Measurements from ENCODE around the gene CDK5R2. TPM values are rescaled to one million over a fixed set of nuclear protein-coding genes. Genes with fewer than 3 reads are reported as not detected.
"Not testable (repeated sequence)": the region's sequence is repeated elsewhere in the genome, so short reads cannot be mapped to it uniquely, and the experiment has no call there.

CDK5R2 gene
- total and polyA plus RNA-seq, 7 donors = 0.14 to 0.48 (median 0.36) TPM; not detected in 4

DNA sequence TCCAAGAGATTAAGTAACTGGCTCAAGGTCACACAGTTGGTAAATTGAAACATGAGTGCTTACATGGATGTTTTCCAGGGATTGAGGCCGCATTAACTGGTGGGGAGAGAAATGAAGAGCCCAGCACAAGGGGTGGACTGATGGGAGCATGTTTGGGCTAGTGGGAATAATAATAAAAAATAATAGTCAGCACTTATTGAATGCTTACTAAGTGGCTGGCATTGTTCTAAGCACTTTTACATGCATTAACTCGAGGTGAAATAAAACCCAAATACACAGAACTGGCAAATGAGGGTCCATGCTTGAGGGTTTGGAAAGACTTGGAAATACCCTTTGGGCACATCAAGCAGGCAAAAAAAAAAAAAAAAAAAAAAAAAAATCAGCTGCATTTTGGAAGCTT, 34.0 kb upstream of the CDK5R2 start:
- H3K9me3 ChIP-seq = peaks cover 0 to 4% (median 0%) of the 10 kb centered on the region in 4 donors
- TF ChIP-seq, protein P1, sequence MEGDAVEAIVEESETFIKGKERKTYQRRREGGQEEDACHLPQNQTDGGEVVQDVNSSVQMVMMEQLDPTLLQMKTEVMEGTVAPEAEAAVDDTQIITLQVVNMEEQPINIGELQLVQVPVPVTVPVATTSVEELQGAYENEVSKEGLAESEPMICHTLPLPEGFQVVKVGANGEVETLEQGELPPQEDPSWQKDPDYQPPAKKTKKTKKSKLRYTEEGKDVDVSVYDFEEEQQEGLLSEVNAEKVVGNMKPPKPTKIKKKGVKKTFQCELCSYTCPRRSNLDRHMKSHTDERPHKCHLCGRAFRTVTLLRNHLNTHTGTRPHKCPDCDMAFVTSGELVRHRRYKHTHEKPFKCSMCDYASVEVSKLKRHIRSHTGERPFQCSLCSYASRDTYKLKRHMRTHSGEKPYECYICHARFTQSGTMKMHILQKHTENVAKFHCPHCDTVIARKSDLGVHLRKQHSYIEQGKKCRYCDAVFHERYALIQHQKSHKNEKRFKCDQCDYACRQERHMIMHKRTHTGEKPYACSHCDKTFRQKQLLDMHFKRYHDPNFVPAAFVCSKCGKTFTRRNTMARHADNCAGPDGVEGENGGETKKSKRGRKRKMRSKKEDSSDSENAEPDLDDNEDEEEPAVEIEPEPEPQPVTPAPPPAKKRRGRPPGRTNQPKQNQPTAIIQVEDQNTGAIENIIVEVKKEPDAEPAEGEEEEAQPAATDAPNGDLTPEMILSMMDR (IDR thresholded peaks at IDR 0.05) = no peak
- TF ChIP-seq POLR2A (IDR thresholded peaks at IDR 0.05) = no peak
- no peak for TF ChIP-seq EP300 (IDR thresholded peaks at IDR 0.05)
- TF ChIP-seq POLR2AphosphoS5 (IDR thresholded peaks at IDR 0.05) = no peak
- no peak for DNase-seq
- WGBS, 2 donors = 83 to 84% methylated on average over 2 of the region's 2 CpGs
- no peak overlapping the region for H3K4me3 ChIP-seq
- no peaks in the 10 kb centered on the region for H3K4me1 ChIP-seq
- H3K36me3 ChIP-seq = no peaks in the 10 kb centered on the region
- peaks cover 0 to 11% (median 6%) of the 10 kb centered on the region in 3 donors for H3K27me3 ChIP-seq
- no peak overlapping the region for H3K27ac ChIP-seq
- intact Hi-C loops (cut with DNase I) = no loop called here

- Histone ChIP-seq H3K9me3 (peaks cover 0 to 4% (median 0%) of the 10 kb centered on the region in 4 donors), H3K4me3 (no peak overlapping the region), H3K27ac (no peak overlapping the region), H3K4me1 (no peaks in the 10 kb centered on the region), H3K36me3 (no peaks in the 10 kb centered on the region), H3K27me3 (peaks cover 0 to 6% (median 3%) of the 10 kb centered on the region in 3 donors)
- intact Hi-C loops (cut with DNase I) = no loop called here
- TF ChIP-seq, protein P1 (IDR thresholded peaks at IDR 0.05) = no peak
- TF ChIP-seq POLR2AphosphoS5 (IDR thresholded peaks at IDR 0.05) (no peak), EP300 (IDR thresholded peaks at IDR 0.05) (no peak), POLR2A (IDR thresholded peaks at IDR 0.05) (no peak)
- 44 to 71% methylated on average over 2 of the region's 2 CpGs for WGBS, 2 donors
- DNase-seq = no peak
These were observed 32.0 kb upstream of the CDK5R2 start for GRCh38 chr2:218927422-218927821.

- TF ChIP-seq, protein P1 (IDR thresholded peaks at IDR 0.05) = no peak
- no peak for TF ChIP-seq EP300 (IDR thresholded peaks at IDR 0.05)
- no peak for TF ChIP-seq POLR2A (IDR thresholded peaks at IDR 0.05)
- no peak for TF ChIP-seq POLR2AphosphoS5 (IDR thresholded peaks at IDR 0.05)
- Histone ChIP-seq H3K27me3 (peaks cover 0 to 6% (median 3%) of the 10 kb centered on the region in 3 donors), H3K4me3 (no peak overlapping the region), H3K4me1 (no peaks in the 10 kb centered on the region), H3K36me3 (no peaks in the 10 kb centered on the region), H3K27ac (no peak overlapping the region), H3K9me3 (peaks cover 0 to 4% (median 0%) of the 10 kb centered on the region in 4 donors)
- no peak for DNase-seq
- 72 to 78% methylated on average over 4 of the region's 4 CpGs for WGBS, 2 donors
- intact Hi-C loops (cut with DNase I) = no loop called here
These were observed 31.6 kb upstream of the CDK5R2 start for GRCh38 chr2:218927876-218928275.

DNA sequence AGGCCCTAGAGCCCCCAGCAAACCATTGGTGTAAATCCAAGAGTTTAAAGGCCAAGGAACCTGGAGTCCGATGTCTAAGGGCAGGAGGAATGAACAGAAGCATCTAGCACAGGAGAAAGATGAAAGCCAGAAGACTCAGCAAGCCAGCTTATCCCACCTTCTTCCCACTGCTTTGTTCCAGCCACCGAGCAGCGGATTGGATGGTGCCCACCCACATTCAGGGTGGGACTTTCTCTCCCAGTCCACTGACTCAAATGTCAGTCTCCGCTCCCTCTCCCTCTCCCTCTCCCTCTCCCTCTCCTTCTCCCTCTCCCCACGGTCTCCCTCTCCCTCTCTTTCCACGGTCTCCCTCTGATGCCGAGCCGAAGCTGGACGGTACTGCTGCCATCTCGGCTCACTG, 29.0 kb upstream of the CDK5R2 start:
- intact Hi-C loops (cut with DNase I); H3K4me3 ChIP-seq: not testable (repeated sequence)
- WGBS, 2 donors = 94 to 95% methylated on average over 8 to 9 of the region's 10 CpGs

GRCh38 chr2:218931751-218932150, 27.7 kb upstream of the CDK5R2 start:
- H3K4me1 ChIP-seq; DNase-seq; intact Hi-C loops (cut with DNase I); H3K36me3 ChIP-seq; H3K27ac ChIP-seq; H3K4me3 ChIP-seq; H3K9me3 ChIP-seq: not testable (repeated sequence)
- peaks cover 0 to 27% (median 0%) of the 10 kb centered on the region in 3 donors for H3K27me3 ChIP-seq
- WGBS, 2 donors = 95 to 97% methylated on average over 22 to 25 of the region's 25 CpGs

More for the DNA sequence above, 29.0 kb upstream of the CDK5R2 start:
- DNase-seq, H3K9me3 ChIP-seq, H3K4me1 ChIP-seq, H3K36me3 ChIP-seq, H3K27ac ChIP-seq: not testable (repeated sequence)
- peaks cover 0 to 15% (median 0%) of the 10 kb centered on the region in 3 donors for H3K27me3 ChIP-seq

DNA sequence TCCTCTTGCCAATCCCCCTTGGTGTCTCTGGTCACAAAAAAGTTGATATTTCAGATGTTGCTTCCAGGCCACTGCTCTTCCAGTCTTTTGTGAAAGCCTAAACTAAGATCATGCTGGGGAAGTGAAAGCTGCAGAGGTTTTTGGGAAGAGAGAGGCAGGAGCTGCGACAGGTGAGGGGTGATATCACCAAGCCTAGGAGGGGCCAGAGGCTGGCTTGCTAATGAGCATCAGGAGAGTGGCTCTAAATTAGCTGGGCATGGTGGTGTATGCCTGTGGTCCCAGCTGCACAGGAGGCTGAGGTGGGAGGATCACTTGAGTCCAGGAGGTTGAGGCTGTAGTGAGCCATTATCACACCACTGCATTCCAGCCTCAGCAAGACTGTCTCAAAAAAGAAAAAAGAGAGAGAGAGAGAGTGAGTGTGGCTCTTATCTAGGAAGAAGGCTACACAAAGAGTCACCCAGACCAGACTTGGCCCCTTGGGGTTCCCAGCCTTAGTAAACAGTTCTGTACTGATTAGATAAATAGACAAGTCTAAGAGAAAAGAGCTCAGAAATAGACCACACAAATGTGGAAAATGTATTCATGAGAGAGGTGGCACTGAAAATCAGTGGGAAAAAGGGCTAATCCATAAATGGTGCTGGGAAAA, 14.6 kb upstream of the CDK5R2 start:
- H3K27me3 ChIP-seq = peaks cover 0 to 59% (median 12%) of the 10 kb centered on the region in 3 donors
- no peak for TF ChIP-seq POLR2A (IDR thresholded peaks at IDR 0.05)
- TF ChIP-seq, protein P1 (IDR thresholded peaks at IDR 0.05) = no peak
- no peak for TF ChIP-seq POLR2AphosphoS5 (IDR thresholded peaks at IDR 0.05)
- TF ChIP-seq EP300 (IDR thresholded peaks at IDR 0.05) = no peak
- H3K4me3 ChIP-seq = no peak overlapping the region
- H3K36me3 ChIP-seq = no peaks in the 10 kb centered on the region
- no peaks in the 10 kb centered on the region for H3K9me3 ChIP-seq
- H3K27ac ChIP-seq = no peak overlapping the region
- DNase-seq = no peak
- intact Hi-C loops (cut with DNase I) = no loop called here
- no peaks in the 10 kb centered on the region for H3K4me1 ChIP-seq
- 72 to 77% methylated on average over 1 of the region's 1 CpG for WGBS, 2 donors
